ENCODE measurements around the gene LPCAT2. TPM values are rescaled to one million over a fixed set of nuclear protein-coding genes. Genes with fewer than 3 reads are reported as not detected.

The LPCAT2 gene
- total RNA-seq, 1 donor from 2014 or later, result 2.2 TPM

- Mint-ChIP-seq H3K4me3 (no peak overlapping the region), H3K27ac (no peak overlapping the region), H3K9me3 (no peaks in the 10 kb centered on the region), H3K36me3 (ENCODE audit: low read depth) (no peaks in the 10 kb centered on the region), H3K4me1 (ENCODE audit: low read depth) (no peaks in the 10 kb centered on the region), H3K27me3 (ENCODE audit: insufficient read depth) (no peaks in the 10 kb centered on the region)
- intact Hi-C loops (cut with micrococcal nuclease), result no loop called here
- DNase-seq (ENCODE audit: low spot score), result no peak
Measured at GRCh38 chr16:55555436-55555835, 46.6 kb downstream of the LPCAT2 start.

- H3K4me3 Mint-ChIP-seq, result no peak overlapping the region
Measured at GRCh38 chr16:55557186-55557585, 48.3 kb downstream of the LPCAT2 start.

GRCh38 chr16:55559233-55559632 is 50.4 kb downstream of the LPCAT2 start:
- Mint-ChIP-seq H3K9me3 (no peaks in the 10 kb centered on the region), H3K4me3 (no peak overlapping the region), H3K27ac (no peak overlapping the region), H3K27me3 (ENCODE audit: insufficient read depth) (peaks cover 3% of the 10 kb centered on the region), H3K4me1 (ENCODE audit: low read depth) (no peaks in the 10 kb centered on the region), H3K36me3 (ENCODE audit: low read depth) (no peaks in the 10 kb centered on the region)
- intact Hi-C loops (cut with micrococcal nuclease), result no loop called here
- DNase-seq (ENCODE audit: low spot score), result no peak

More at GRCh38 chr16:55557186-55557585, 48.3 kb downstream of the LPCAT2 start:
- Mint-ChIP-seq H3K9me3 (no peaks in the 10 kb centered on the region), H3K4me1 (ENCODE audit: low read depth) (no peaks in the 10 kb centered on the region), H3K27ac (no peak overlapping the region), H3K27me3 (ENCODE audit: insufficient read depth) (no peaks in the 10 kb centered on the region), H3K36me3 (ENCODE audit: low read depth) (no peaks in the 10 kb centered on the region)
- intact Hi-C loops (cut with micrococcal nuclease), result no loop called here
- no peak for DNase-seq (ENCODE audit: low spot score)

- H3K27me3 Mint-ChIP-seq (ENCODE audit: insufficient read depth), result peaks cover 3% of the 10 kb centered on the region
- DNase-seq (ENCODE audit: low spot score), result no peak
- intact Hi-C loops (cut with micrococcal nuclease), result no loop called here
- H3K36me3 Mint-ChIP-seq (ENCODE audit: low read depth), result no peaks in the 10 kb centered on the region
- H3K4me1 Mint-ChIP-seq (ENCODE audit: low read depth), result no peaks in the 10 kb centered on the region
- H3K9me3 Mint-ChIP-seq, result no peaks in the 10 kb centered on the region
- H3K4me3 Mint-ChIP-seq, result no peak overlapping the region
- no peak overlapping the region for H3K27ac Mint-ChIP-seq
Measured at GRCh38 chr16:55559933-55560516, 51.2 kb downstream of the LPCAT2 start.

DNA sequence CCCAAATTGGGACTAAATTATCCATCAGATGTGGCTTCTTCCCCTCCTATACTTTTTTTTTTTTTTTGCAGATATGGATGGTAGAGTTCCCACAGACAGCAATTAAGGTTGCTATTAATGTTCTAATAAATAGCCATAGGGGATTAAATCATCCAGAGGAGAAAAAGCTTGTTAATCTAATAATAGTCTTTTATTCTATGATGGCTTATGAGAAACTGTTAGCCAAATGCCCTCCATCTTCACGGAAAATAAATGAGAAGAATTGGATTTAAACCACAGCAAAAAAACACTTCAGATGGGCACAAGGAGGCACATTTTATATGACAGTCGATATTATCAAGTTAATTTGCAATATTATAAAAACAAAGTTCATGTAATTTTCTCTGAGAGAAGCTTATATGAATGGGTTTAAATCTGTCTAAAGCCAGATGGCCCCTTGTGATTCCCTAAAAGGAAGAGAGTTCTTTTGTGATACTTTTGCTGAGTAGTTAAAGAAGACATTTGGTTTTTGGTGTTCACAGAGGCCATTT is 52.5 kb downstream of the LPCAT2 start:
- Mint-ChIP-seq H3K36me3 (ENCODE audit: low read depth) (no peaks in the 10 kb centered on the region), H3K27ac (no peak overlapping the region), H3K27me3 (ENCODE audit: insufficient read depth) (peaks cover 3% of the 10 kb centered on the region), H3K4me1 (ENCODE audit: low read depth) (no peaks in the 10 kb centered on the region), H3K9me3 (no peaks in the 10 kb centered on the region), H3K4me3 (no peak overlapping the region)
- intact Hi-C loops (cut with micrococcal nuclease), result no loop called here
- DNase-seq (ENCODE audit: low spot score), result no peak

DNA sequence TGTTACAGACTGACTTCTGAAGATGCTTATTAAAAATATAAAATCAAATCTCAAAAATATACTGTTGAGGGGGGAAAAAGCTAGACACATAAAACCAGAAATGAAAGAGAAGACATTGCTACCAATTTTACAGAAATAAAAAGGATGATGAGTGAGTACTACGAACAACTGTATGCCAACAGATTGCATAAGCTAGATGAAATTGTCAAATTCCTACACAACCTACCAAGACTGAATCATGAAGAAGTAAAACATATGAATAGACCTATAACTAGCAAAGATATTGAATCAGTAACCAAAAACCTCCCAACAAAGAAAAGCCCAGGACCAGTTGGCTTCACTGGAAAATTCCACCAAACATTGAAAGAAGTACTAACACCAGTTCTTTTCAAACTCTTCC is 54.1 kb downstream of the LPCAT2 start:
- no peak for DNase-seq (ENCODE audit: low spot score)
- no peak overlapping the region for H3K4me3 Mint-ChIP-seq
- peaks cover 3% of the 10 kb centered on the region for H3K27me3 Mint-ChIP-seq (ENCODE audit: insufficient read depth)
- no peaks in the 10 kb centered on the region for H3K36me3 Mint-ChIP-seq (ENCODE audit: low read depth)
- H3K27ac Mint-ChIP-seq, result no peak overlapping the region
- intact Hi-C loops (cut with micrococcal nuclease), result no loop called here
- no peaks in the 10 kb centered on the region for H3K4me1 Mint-ChIP-seq (ENCODE audit: low read depth)
- H3K9me3 Mint-ChIP-seq, result no peaks in the 10 kb centered on the region

GRCh38 chr16:55563797-55564196 is 54.9 kb downstream of the LPCAT2 start:
- intact Hi-C loops (cut with micrococcal nuclease), result no loop called here
- Mint-ChIP-seq H3K27me3 (ENCODE audit: insufficient read depth) (peaks cover 3% of the 10 kb centered on the region), H3K36me3 (ENCODE audit: low read depth) (no peaks in the 10 kb centered on the region), H3K9me3 (no peaks in the 10 kb centered on the region), H3K27ac (no peak overlapping the region), H3K4me3 (no peak overlapping the region), H3K4me1 (ENCODE audit: low read depth) (no peaks in the 10 kb centered on the region)
- DNase-seq (ENCODE audit: low spot score), result no peak

GRCh38 chr16:55565086-55565485 is 56.2 kb downstream of the LPCAT2 start:
- H3K9me3 Mint-ChIP-seq, result no peaks in the 10 kb centered on the region
- H3K27ac Mint-ChIP-seq, result no peak overlapping the region
- no peaks in the 10 kb centered on the region for H3K36me3 Mint-ChIP-seq (ENCODE audit: low read depth)

DNA sequence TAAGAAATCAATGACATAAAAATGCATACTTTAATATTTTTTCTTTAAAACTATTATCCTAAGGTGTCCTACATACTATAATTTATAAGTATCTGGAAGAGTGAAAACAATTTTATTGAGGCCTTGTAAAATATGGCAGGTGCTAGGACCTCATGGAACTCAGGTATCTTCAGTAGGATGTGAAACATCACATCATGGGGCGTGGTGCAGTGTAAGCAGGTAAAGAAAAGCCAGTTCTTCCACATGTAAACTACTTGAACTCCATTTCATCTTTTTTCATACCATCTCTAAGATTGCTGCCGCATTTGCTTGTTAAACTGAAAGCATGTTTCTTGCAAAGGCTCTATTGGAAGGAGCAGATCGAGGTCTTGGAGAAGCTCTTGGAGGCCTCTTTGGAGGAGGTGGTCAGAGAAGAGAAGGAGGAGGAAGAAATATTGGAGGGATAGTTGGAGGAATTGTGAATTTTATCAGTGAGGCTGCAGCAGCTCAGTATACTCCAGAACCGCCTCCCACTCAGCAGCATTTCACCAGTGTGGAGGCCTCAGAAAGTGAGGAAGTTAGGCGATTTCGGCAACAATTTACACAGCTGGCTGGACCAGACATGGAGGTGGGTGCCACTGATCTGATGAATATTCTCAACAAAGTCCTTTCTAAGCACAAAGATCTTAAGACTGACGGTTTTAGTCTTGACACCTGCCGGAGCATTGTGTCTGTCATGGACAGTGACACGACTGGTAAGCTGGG is 57.7 kb downstream of the LPCAT2 start, which contains the start of gene CAPNS2:
CAPNS2 (plus strand) TSS at position 253 of the 744 bp plus-strand sequence; CDS start at position 326, 73 bp downstream.
- Mint-ChIP-seq H3K27me3 (ENCODE audit: insufficient read depth) (peaks cover 3% of the 10 kb centered on the region), H3K4me1 (ENCODE audit: low read depth) (no peaks in the 10 kb centered on the region), H3K9me3 (no peaks in the 10 kb centered on the region), H3K27ac (no peak within 1 kb of the TSS), H3K36me3 (ENCODE audit: low read depth) (no peaks in the 10 kb centered on the region), H3K4me3 (no peak within 1 kb of the TSS)
- intact Hi-C loops (cut with micrococcal nuclease), result no loop called here
- no peak for DNase-seq (ENCODE audit: low spot score)

More at GRCh38 chr16:55565086-55565485, 56.2 kb downstream of the LPCAT2 start:
- peaks cover 3% of the 10 kb centered on the region for H3K27me3 Mint-ChIP-seq (ENCODE audit: insufficient read depth)
- no peak overlapping the region for H3K4me3 Mint-ChIP-seq
- no peaks in the 10 kb centered on the region for H3K4me1 Mint-ChIP-seq (ENCODE audit: low read depth)
- intact Hi-C loops (cut with micrococcal nuclease), result no loop called here
- no peak for DNase-seq (ENCODE audit: low spot score)

DNA sequence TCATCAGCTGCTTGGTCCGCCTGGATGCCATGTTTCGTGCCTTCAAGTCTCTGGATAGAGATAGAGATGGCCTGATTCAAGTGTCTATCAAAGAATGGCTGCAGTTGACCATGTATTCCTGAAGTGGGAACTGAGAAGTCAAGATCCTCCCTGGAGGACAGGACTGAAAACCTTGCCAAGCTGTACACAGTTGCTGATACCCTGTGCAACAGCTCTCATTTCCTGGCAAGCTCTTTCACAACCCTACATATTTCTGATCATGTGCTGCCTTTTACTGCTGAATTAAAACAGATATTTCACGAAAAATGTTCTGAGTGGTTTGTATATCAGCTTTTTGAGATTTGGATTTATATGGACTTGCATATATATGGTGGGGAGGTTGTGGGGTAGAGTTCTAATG is 58.5 kb downstream of the LPCAT2 start:
- DNase-seq (ENCODE audit: low spot score), result no peak
- no peak overlapping the region for H3K4me3 Mint-ChIP-seq
- peaks cover 3% of the 10 kb centered on the region for H3K27me3 Mint-ChIP-seq (ENCODE audit: insufficient read depth)
- H3K4me1 Mint-ChIP-seq (ENCODE audit: low read depth), result no peaks in the 10 kb centered on the region
- intact Hi-C loops (cut with micrococcal nuclease), result no loop called here
- no peaks in the 10 kb centered on the region for H3K9me3 Mint-ChIP-seq
- no peak overlapping the region for H3K27ac Mint-ChIP-seq
- H3K36me3 Mint-ChIP-seq (ENCODE audit: low read depth), result no peaks in the 10 kb centered on the region

- Mint-ChIP-seq H3K27ac (no peak overlapping the region), H3K4me1 (ENCODE audit: low read depth) (no peaks in the 10 kb centered on the region), H3K27me3 (ENCODE audit: insufficient read depth) (peaks cover 3% of the 10 kb centered on the region), H3K4me3 (no peak overlapping the region), H3K36me3 (ENCODE audit: low read depth) (no peaks in the 10 kb centered on the region), H3K9me3 (no peaks in the 10 kb centered on the region)
- DNase-seq (ENCODE audit: low spot score), result no peak
- intact Hi-C loops (cut with micrococcal nuclease), result no loop called here
Measured at GRCh38 chr16:55568207-55568606, 59.3 kb downstream of the LPCAT2 start.

- H3K4me1 Mint-ChIP-seq (ENCODE audit: low read depth), result no peaks in the 10 kb centered on the region
- H3K4me3 Mint-ChIP-seq, result no peak overlapping the region
- H3K36me3 Mint-ChIP-seq (ENCODE audit: low read depth), result no peaks in the 10 kb centered on the region
- DNase-seq (ENCODE audit: low spot score), result no peak
- no peak overlapping the region for H3K27ac Mint-ChIP-seq
- H3K9me3 Mint-ChIP-seq, result no peaks in the 10 kb centered on the region
- no peaks in the 10 kb centered on the region for H3K27me3 Mint-ChIP-seq (ENCODE audit: insufficient read depth)
- intact Hi-C loops (cut with micrococcal nuclease), result no loop called here
Measured at GRCh38 chr16:55569025-55569424, 60.2 kb downstream of the LPCAT2 start.

- Mint-ChIP-seq H3K9me3 (no peaks in the 10 kb centered on the region), H3K4me1 (ENCODE audit: low read depth) (no peaks in the 10 kb centered on the region), H3K4me3 (no peak overlapping the region), H3K36me3 (ENCODE audit: low read depth) (no peaks in the 10 kb centered on the region), H3K27ac (no peak overlapping the region), H3K27me3 (ENCODE audit: insufficient read depth) (no peaks in the 10 kb centered on the region)
- no peak for DNase-seq (ENCODE audit: low spot score)
- intact Hi-C loops (cut with micrococcal nuclease), result no loop called here
Measured at GRCh38 chr16:55570159-55570558, 61.3 kb downstream of the LPCAT2 start.
